Prostate gland (tissue), 2 donors: ENCODE results near the gene C1orf52. TPM values are rescaled to one million over a fixed set of nuclear protein-coding genes. Genes with fewer than 3 reads are reported as not detected.
A peak's percentile ranks its signal among the peaks of the same experiment; 100 is the strongest.

ENCODE experiments used
- DNase-seq: peaks from one replicate; pipeline ENCODE4 v3.0.0-alpha.2; 2019; ENCODE audit warnings: low spot score
- H3K27ac ChIP-seq, 2 donors: fragments of 200-600 bp; sonication (generic); 2 replicates each; pipeline ENCODE4 v1.5.1; 2017 to 2019
- H3K27me3 ChIP-seq: fragments of 200-600 bp; sonication (generic); replicated peaks from 2 replicates; pipeline ENCODE4 v1.5.1; 2019; ENCODE audit not compliant: insufficient read depth
- H3K36me3 ChIP-seq, 2 donors: fragments of 200-600 bp; sonication (generic); 1 replicate in 1 of 2; 2 replicates in 1 of 2; pipeline versions ENCODE4 v1.5.1 to v1.8.1; 2017 to 2019
- H3K4me1 ChIP-seq: fragments of 200-600 bp; sonication (generic); replicated peaks from 2 replicates; pipeline ENCODE4 v1.5.1; 2019
- H3K4me3 ChIP-seq, 2 donors: fragments of 200-600 bp; sonication (generic); 2 replicates each; pipeline ENCODE4 v1.5.1; 2017 to 2019
- H3K9me3 ChIP-seq: fragments of 200-600 bp; sonication (generic); 2 replicates; pipeline ENCODE4 v1.5.1; 2017
- CTCF ChIP-seq, 4 experiments: fragments of 200-600 bp in 2 of 4; fragments of 450-650 bp in 2 of 4; sonication (generic) in 2 of 4; IDR thresholded peaks; 1 replicate in 3 of 4; 2 replicates in 1 of 4; pipeline ENCODE4 v1.5.1; 2016 to 2019; ENCODE audit warnings: antibody characterized with exemption in 4 of 4, mild to moderate bottlenecking in 2 of 4, moderate library complexity in 2 of 4
- POLR2A ChIP-seq: fragments of 450-650 bp; IDR thresholded peaks from one replicate; pipeline ENCODE4 v1.6.1; 2016; ENCODE audit warnings: antibody characterized with exemption, mild to moderate bottlenecking
- POLR2AphosphoS5 ChIP-seq: sonication (generic); formaldehyde crosslinking; IDR thresholded peaks from one replicate; pipeline ENCODE4 v1.6.1; 2017; ENCODE audit warnings: antibody characterized with exemption
- WGBS: methylation state at CpG from one replicate; pipeline ENCODE4 v1.1.5; 2018; 5-methylcytosine and 5-hydroxymethylcytosine counted together
- intact Hi-C: fragments of 100-400 bp; cut with DNase I; formaldehyde crosslinking; loops from one replicate; pipeline ENCODE4 v1.14.2; 2022
- total RNA-seq, 2 donors: library from RNA; depleted of rRNA; stranded (reverse); fragments of >200 nt; gene quantifications; one replicate each; pipeline ENCODE4 v1.1.0, GENCODE V29; 2016

Gene C1orf52
- total RNA-seq, 2 donors from 2014 or later, result 12.7 to 30.5 TPM

- DNase-seq, result no peak
- Histone ChIP-seq H3K36me3 (peaks cover 0 to 4% of the 10 kb centered on the region in 2 donors), H3K27me3 (no peaks in the 10 kb centered on the region), H3K9me3 (no peaks in the 10 kb centered on the region), H3K4me3 (no peak overlapping the region), H3K27ac (no peak overlapping the region), H3K4me1 (no peaks in the 10 kb centered on the region)
- intact Hi-C loops, result no loop called here
- WGBS, result 95% methylated on average over 5 of the region's 5 CpGs
- no peak for TF ChIP-seq CTCF (IDR thresholded peaks at IDR 0.05)
- no peak for TF ChIP-seq POLR2AphosphoS5
These were observed 9.5 kb upstream of the C1orf52 start for GRCh38 chr1:85268801-85269585.

GRCh38 chr1:85267313-85267712 is 7.9 kb upstream of the C1orf52 start:
- WGBS, result 60% methylated on average over 2 of the region's 2 CpGs
- Histone ChIP-seq H3K27ac (no peak overlapping the region), H3K36me3 (peaks cover 0 to 4% of the 10 kb centered on the region in 2 donors), H3K4me1 (no peaks in the 10 kb centered on the region), H3K9me3 (no peaks in the 10 kb centered on the region), H3K4me3 (no peak overlapping the region), H3K27me3 (no peaks in the 10 kb centered on the region)
- no peak for TF ChIP-seq POLR2A
- TF ChIP-seq POLR2AphosphoS5, result no peak
- TF ChIP-seq CTCF (IDR thresholded peaks at IDR 0.05), result no peak
- DNase-seq, result no peak
- intact Hi-C loops, result no loop called here

GRCh38 chr1:85264150-85264549 is 4.7 kb upstream of the C1orf52 start:
- no peaks in the 10 kb centered on the region for H3K4me1 ChIP-seq
- H3K27ac ChIP-seq, result no peak overlapping the region
- H3K9me3 ChIP-seq, result no peaks in the 10 kb centered on the region
- intact Hi-C loops, result no loop called here
- H3K36me3 ChIP-seq, result no peaks in the 10 kb centered on the region
- TF ChIP-seq POLR2A (no peak), POLR2AphosphoS5 (no peak), CTCF (IDR thresholded peaks at IDR 0.05) (no peak)
- no peak overlapping the region for H3K4me3 ChIP-seq
- no peaks in the 10 kb centered on the region for H3K27me3 ChIP-seq
- no peak for DNase-seq
- WGBS, result 72% methylated on average over 2 of the region's 2 CpGs

GRCh38 chr1:85262985-85263384 is 3.5 kb upstream of the C1orf52 start:
- Histone ChIP-seq H3K4me1 (no peaks in the 10 kb centered on the region), H3K9me3 (no peaks in the 10 kb centered on the region), H3K4me3 (no peak overlapping the region), H3K27ac (no peak overlapping the region), H3K36me3 (no peaks in the 10 kb centered on the region), H3K27me3 (no peaks in the 10 kb centered on the region)
- intact Hi-C loops, result no loop called here
- no peak for TF ChIP-seq CTCF (IDR thresholded peaks at IDR 0.05)
- TF ChIP-seq POLR2AphosphoS5, result no peak
- TF ChIP-seq POLR2A, result no peak
- no peak for DNase-seq

- Histone ChIP-seq H3K9me3 (no peaks in the 10 kb centered on the region), H3K4me1 (peaks cover 2% of the 10 kb centered on the region), H3K27me3 (no peaks in the 10 kb centered on the region), H3K27ac (peak overlapping the region; percentile 76 to 77), H3K36me3 (no peaks in the 10 kb centered on the region), H3K4me3 (peak overlapping the region; percentile 79 to 91)
- TF ChIP-seq CTCF (IDR thresholded peaks at IDR 0.05) (no peak), POLR2AphosphoS5 (no peak), POLR2A (no peak)
- 19% methylated on average over 7 of the region's 7 CpGs for WGBS
- DNase-seq, result no peak
- intact Hi-C loops, result loop anchor here (5.0 kb wide), 2 partner anchors 58 to 313 kb away; partner anchors contain the start of gene SYDE2
These were observed 431 bp upstream of the C1orf52 start for GRCh38 chr1:85259912-85260274.
